HepG2 (cell line): ENCODE data around the gene SYVN1. TPM values are rescaled to one million over a fixed set of nuclear protein-coding genes. Genes with fewer than 3 reads are reported as not detected.

Experiments
- HCFC1 ChIP-seq: fragments of 150-350 bp; IDR thresholded peaks from 2 replicates; pipeline ENCODE4 v1.6.1; 2014; ENCODE audit warnings: low read depth, low read length
- KLF9 ChIP-seq: IDR thresholded peaks from 2 replicates; pipeline ENCODE4 v1.6.1; 2016; ENCODE audit warnings: low read depth
- MLX ChIP-seq: IDR thresholded peaks from 2 replicates; pipeline ENCODE4 v1.6.1; 2016
- MYPOP ChIP-seq: sonication (generic); formaldehyde crosslinking; IDR thresholded peaks from 2 replicates; pipeline ENCODE4 v1.8.1; 2023; ENCODE audit warnings: mild to moderate bottlenecking, moderate library complexity, missing genetic modification reagents
- NFIC ChIP-seq: IDR thresholded peaks from 2 replicates; pipeline ENCODE4 v1.6.1; 2012; ENCODE audit warnings: mild to moderate bottlenecking, low read length, inconsistent platforms
- PAF1 ChIP-seq: IDR thresholded peaks from 2 replicates; pipeline ENCODE4 v1.6.1; 2016; ENCODE audit warnings: missing genetic modification reagents, missing compliant biosample characterization
- SATB2 ChIP-seq: sonication (generic); formaldehyde crosslinking; IDR thresholded peaks from 2 replicates; pipeline ENCODE4 v1.5.0; 2020; ENCODE audit warnings: missing genetic modification reagents
- SMC3 ChIP-seq: IDR thresholded peaks from 2 replicates; pipeline ENCODE4 v1.6.1; 2011; ENCODE audit warnings: low read length, improper control_type of control experiment
- SMYD3 ChIP-seq: sonication (generic); formaldehyde crosslinking; IDR thresholded peaks from 2 replicates; pipeline ENCODE4 v1.8.1; 2023; ENCODE audit warnings: mild to moderate bottlenecking, missing genetic modification reagents
- STAG1 ChIP-seq: sonication (generic); formaldehyde crosslinking; IDR thresholded peaks from 2 replicates; pipeline ENCODE4 v1.4.0; 2020; ENCODE audit warnings: missing genetic modification reagents
- TBP ChIP-seq: sonication (generic); formaldehyde crosslinking; IDR thresholded peaks from 2 replicates; pipeline ENCODE4 v1.5.0; 2020; ENCODE audit warnings: missing genetic modification reagents
- USF2 ChIP-seq, 2 experiments: sonication (generic) in 1 of 2; formaldehyde crosslinking in 1 of 2; IDR thresholded peaks; 2 replicates each; pipeline versions ENCODE4 v1.5.1 to v1.6.1; 2011 to 2020; ENCODE audit warnings: borderline replicate concordance in 1 of 2, low read depth in 1 of 2, low read length in 1 of 2, mild to moderate bottlenecking in 1 of 2, missing genetic modification reagents in 1 of 2, moderate library complexity in 1 of 2
- ZNF326 ChIP-seq: sonication (generic); formaldehyde crosslinking; IDR thresholded peaks from 2 replicates; pipeline ENCODE4 v1.4.0; 2020; ENCODE audit warnings: missing genetic modification reagents, borderline replicate concordance
- ZNF350 ChIP-seq: sonication (generic); formaldehyde crosslinking; IDR thresholded peaks from 2 replicates; pipeline ENCODE4 v1.4.0; 2020; ENCODE audit warnings: mild to moderate bottlenecking, low read depth, missing genetic modification reagents, borderline replicate concordance
- ZNF510 ChIP-seq: sonication (generic); formaldehyde crosslinking; IDR thresholded peaks from 2 replicates; pipeline ENCODE4 v1.4.0; 2020; ENCODE audit warnings: low read depth, mild to moderate bottlenecking, missing genetic modification reagents
- ZNF543 ChIP-seq: sonication (generic); formaldehyde crosslinking; IDR thresholded peaks from 2 replicates; pipeline ENCODE4 v1.4.0; 2020; ENCODE audit warnings: mild to moderate bottlenecking, missing genetic modification reagents
- ZNF562 ChIP-seq: sonication (generic); formaldehyde crosslinking; IDR thresholded peaks from 2 replicates; pipeline ENCODE4 v1.8.0; 2022; ENCODE audit warnings: missing genetic modification reagents, borderline replicate concordance
- ZNF703 ChIP-seq: sonication (generic); formaldehyde crosslinking; IDR thresholded peaks from 2 replicates; pipeline ENCODE4 v1.5.1; 2020; ENCODE audit warnings: missing genetic modification reagents, mild to moderate bottlenecking, moderate library complexity, borderline replicate concordance
- ZNF83 ChIP-seq: sonication (generic); formaldehyde crosslinking; IDR thresholded peaks from 2 replicates; pipeline ENCODE4 v1.4.0; 2020; ENCODE audit warnings: missing genetic modification reagents, mild to moderate bottlenecking, borderline replicate concordance
- ZSCAN21 ChIP-seq: sonication (generic); formaldehyde crosslinking; IDR thresholded peaks from 2 replicates; pipeline ENCODE4 v1.8.0; 2022; ENCODE audit warnings: mild to moderate bottlenecking, missing genetic modification reagents, moderate library complexity, borderline replicate concordance
- ZZZ3 ChIP-seq: sonication (generic); formaldehyde crosslinking; IDR thresholded peaks from 2 replicates; pipeline ENCODE4 v1.4.0; 2020; ENCODE audit warnings: missing genetic modification reagents, mild to moderate bottlenecking, borderline replicate concordance
- polyA plus RNA-seq, 8 experiments: library from polyadenylated mRNA; depleted of rRNA in 3 of 8; stranded (reverse) in 7 of 8; unstranded in 1 of 8; fragments of >200 nt; fragmentation: Illumina TruSeq in 4 of 8; extraction: Trizol in 4 of 8; gene quantifications; 2 replicates each; pipeline versions ENCODE4 v1.2.1 to v1.2.3, GENCODE V29; 2011 to 2016; ENCODE audit warnings: low read depth in 4 of 8, missing spikeins in 1 of 8, mixed read lengths in 1 of 8; ENCODE audit not compliant: insufficient read depth in 1 of 8
- total RNA-seq, 5 experiments: library from RNA; depleted of rRNA; stranded (reverse); fragments of >200 nt; fragmentation: Illumina TruSeq; extraction: Trizol; gene quantifications; 2 replicates each; pipeline ENCODE4 v1.2.3, GENCODE V29; 2016; ENCODE audit warnings: low read depth in 1 of 5
- TF ChIP-seq, protein P1 (sequence below): sonication (generic); formaldehyde crosslinking; IDR thresholded peaks from 2 replicates; pipeline ENCODE4 v1.4.0; 2020; ENCODE audit warnings: missing genetic modification reagents, borderline replicate concordance
- TF ChIP-seq, protein P2 (sequence below): sonication (generic); formaldehyde crosslinking; IDR thresholded peaks from 2 replicates; pipeline ENCODE4 v1.4.0; 2020; ENCODE audit warnings: mild to moderate bottlenecking, low read depth, missing genetic modification reagents

The SYVN1 gene
- total and polyA plus RNA-seq, 2 of the 13 experiments (the other 11 are each of a cell fraction or from before 2014, with no cell fraction given) = 10.3 to 22.5 TPM

GRCh38 chr11:65134952-65135632 is 773 bp upstream of the SYVN1 start (continued):
- no peak for TF ChIP-seq NFIC
- TF ChIP-seq, protein P1, sequence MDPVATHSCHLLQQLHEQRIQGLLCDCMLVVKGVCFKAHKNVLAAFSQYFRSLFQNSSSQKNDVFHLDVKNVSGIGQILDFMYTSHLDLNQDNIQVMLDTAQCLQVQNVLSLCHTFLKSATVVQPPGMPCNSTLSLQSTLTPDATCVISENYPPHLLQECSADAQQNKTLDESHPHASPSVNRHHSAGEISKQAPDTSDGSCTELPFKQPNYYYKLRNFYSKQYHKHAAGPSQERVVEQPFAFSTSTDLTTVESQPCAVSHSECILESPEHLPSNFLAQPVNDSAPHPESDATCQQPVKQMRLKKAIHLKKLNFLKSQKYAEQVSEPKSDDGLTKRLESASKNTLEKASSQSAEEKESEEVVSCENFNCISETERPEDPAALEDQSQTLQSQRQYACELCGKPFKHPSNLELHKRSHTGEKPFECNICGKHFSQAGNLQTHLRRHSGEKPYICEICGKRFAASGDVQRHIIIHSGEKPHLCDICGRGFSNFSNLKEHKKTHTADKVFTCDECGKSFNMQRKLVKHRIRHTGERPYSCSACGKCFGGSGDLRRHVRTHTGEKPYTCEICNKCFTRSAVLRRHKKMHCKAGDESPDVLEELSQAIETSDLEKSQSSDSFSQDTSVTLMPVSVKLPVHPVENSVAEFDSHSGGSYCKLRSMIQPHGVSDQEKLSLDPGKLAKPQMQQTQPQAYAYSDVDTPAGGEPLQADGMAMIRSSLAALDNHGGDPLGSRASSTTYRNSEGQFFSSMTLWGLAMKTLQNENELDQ (CRISPR knock-in tag) = no peak
- TF ChIP-seq, protein P2, sequence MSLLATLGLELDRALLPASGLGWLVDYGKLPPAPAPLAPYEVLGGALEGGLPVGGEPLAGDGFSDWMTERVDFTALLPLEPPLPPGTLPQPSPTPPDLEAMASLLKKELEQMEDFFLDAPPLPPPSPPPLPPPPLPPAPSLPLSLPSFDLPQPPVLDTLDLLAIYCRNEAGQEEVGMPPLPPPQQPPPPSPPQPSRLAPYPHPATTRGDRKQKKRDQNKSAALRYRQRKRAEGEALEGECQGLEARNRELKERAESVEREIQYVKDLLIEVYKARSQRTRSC (CRISPR knock-in tag) = no peak
- no peak for TF ChIP-seq USF2 (IDR thresholded peaks at IDR 0.05; ENCODE audit: low read depth, low read length)
- no peak for TF ChIP-seq USF2 (CRISPR knock-in tag; IDR thresholded peaks at IDR 0.05; ENCODE audit: borderline replicate concordance)
- TF ChIP-seq ZNF326 (CRISPR knock-in tag) = no peak
- peak; percentile 15; the same call in 1 of the 2 replicates for TF ChIP-seq HCFC1
- TF ChIP-seq MYPOP = 0 out of 2 replicates have a peak, but pooled peaks have one; percentile 22
- TF ChIP-seq PAF1 = no peak
- TF ChIP-seq ZZZ3 = peak; percentile 17; the same call in 1 of the 2 replicates
- no peak for TF ChIP-seq ZNF562 (CRISPR knock-in tag)
- TF ChIP-seq ZNF350 (CRISPR knock-in tag) = 0 out of 2 replicates have a peak, but pooled peaks have one; percentile 4
- peak; percentile 19; the same call in 1 of the 2 replicates for TF ChIP-seq STAG1 (CRISPR knock-in tag)
- TF ChIP-seq SATB2 (CRISPR knock-in tag) = no peak
- 0 out of 2 replicates have a peak, but pooled peaks have one; percentile 41 for TF ChIP-seq SMYD3 (CRISPR knock-in tag)
- no peak for TF ChIP-seq KLF9 (CRISPR knock-in tag)
- TF ChIP-seq TBP (CRISPR knock-in tag) = no peak
- TF ChIP-seq MLX (CRISPR knock-in tag) = no peak
- no peak for TF ChIP-seq ZNF510
- peak; percentile 60; the same call in 1 of the 2 replicates for TF ChIP-seq ZSCAN21 (CRISPR knock-in tag)
- TF ChIP-seq ZNF83 (CRISPR knock-in tag) = no peak
- TF ChIP-seq ZNF543 = 0 out of 2 replicates have a peak, but pooled peaks have one; percentile 20
- TF ChIP-seq ZNF703 = no peak
- no peak for TF ChIP-seq SMC3
